MM.1S (cell line): ENCODE results near the gene DIRAS2.

ENCODE experiments used
- EZH2 ChIP-seq: fragments of 300-600 bp; sonication (generic); optimal IDR thresholded peaks from 2 replicates; pipeline ENCODE3; 2017; ENCODE audit warnings: low read depth, mild to moderate bottlenecking, antibody characterized with exemption, low read length, mixed read lengths
- EZH2phosphoT487 ChIP-seq: fragments of 300-600 bp; sonication (generic); IDR thresholded peaks from 2 replicates; pipeline ENCODE4 v1.6.1; 2018; ENCODE audit warnings: antibody characterized with exemption, low read length
- TF ChIP-seq, protein P1 (sequence below): fragments of 300-600 bp; sonication (generic); IDR thresholded peaks from 2 replicates; pipeline ENCODE4 v1.5.1; 2016; ENCODE audit warnings: antibody characterized with exemption, low read length, mixed read lengths

- TF ChIP-seq, protein P1, sequence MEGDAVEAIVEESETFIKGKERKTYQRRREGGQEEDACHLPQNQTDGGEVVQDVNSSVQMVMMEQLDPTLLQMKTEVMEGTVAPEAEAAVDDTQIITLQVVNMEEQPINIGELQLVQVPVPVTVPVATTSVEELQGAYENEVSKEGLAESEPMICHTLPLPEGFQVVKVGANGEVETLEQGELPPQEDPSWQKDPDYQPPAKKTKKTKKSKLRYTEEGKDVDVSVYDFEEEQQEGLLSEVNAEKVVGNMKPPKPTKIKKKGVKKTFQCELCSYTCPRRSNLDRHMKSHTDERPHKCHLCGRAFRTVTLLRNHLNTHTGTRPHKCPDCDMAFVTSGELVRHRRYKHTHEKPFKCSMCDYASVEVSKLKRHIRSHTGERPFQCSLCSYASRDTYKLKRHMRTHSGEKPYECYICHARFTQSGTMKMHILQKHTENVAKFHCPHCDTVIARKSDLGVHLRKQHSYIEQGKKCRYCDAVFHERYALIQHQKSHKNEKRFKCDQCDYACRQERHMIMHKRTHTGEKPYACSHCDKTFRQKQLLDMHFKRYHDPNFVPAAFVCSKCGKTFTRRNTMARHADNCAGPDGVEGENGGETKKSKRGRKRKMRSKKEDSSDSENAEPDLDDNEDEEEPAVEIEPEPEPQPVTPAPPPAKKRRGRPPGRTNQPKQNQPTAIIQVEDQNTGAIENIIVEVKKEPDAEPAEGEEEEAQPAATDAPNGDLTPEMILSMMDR = no peak
- TF ChIP-seq EZH2phosphoT487 (no peak), EZH2 (no peak)
Measured at GRCh38 chr9:90593646-90594045, 49.0 kb downstream of the DIRAS2 start.
